B cell (primary cell): Measurements from ENCODE around the gene JMJD8. TPM values are rescaled to one million over a fixed set of nuclear protein-coding genes. Genes with fewer than 3 reads are reported as not detected.

Experiments
- ATAC-seq: fragments of 200-7000 bp; cut with Tn5 transposase; one replicate; pipeline ENCODE4 v1.10.0; 2021; ENCODE audit warnings: low read depth, mild to moderate bottlenecking, moderate number of reproducible peaks, moderate library complexity
- CTCF ChIA-PET: fragments of 350-600 bp; sonication (Branson Sonifier 250); formaldehyde crosslinking; loops from one replicate; lab custom pipeline; 2021; ENCODE audit warnings: antibody characterized with exemption, inconsistent platforms; lab: Charles Lee
- POLR2A ChIA-PET: fragments of 350-600 bp; sonication (Branson Sonifier 250); formaldehyde crosslinking; loops from one replicate; lab custom pipeline; 2021; ENCODE audit warnings: antibody characterized with exemption; lab: Charles Lee
- DNase-seq: peaks from one replicate; pipeline ENCODE4 v3.0.0; 2013
- H2AFZ ChIP-seq: 2 replicates; pipeline ENCODE4 v1.6.1; 2012; ENCODE audit warnings: mild to moderate bottlenecking, low read depth, low read length; ENCODE audit not compliant: insufficient read depth, poor library complexity, severe bottlenecking
- H3K27ac ChIP-seq, 2 donors: 1 replicate in 1 of 2; 2 replicates in 1 of 2; pipeline ENCODE4 v1.5.1; 2012 to 2013; ENCODE audit warnings: low read length in 2 of 2, mild to moderate bottlenecking in 2 of 2, moderate library complexity in 1 of 2
- H3K27me3 ChIP-seq, 4 experiments: fragments of 200-600 bp in 1 of 4; sonication (generic) in 1 of 4; replicated peaks in 1 of 4; 1 replicate in 2 of 4; 2 replicates in 2 of 4; pipeline versions ENCODE4 v1.6.1 to v1.7.0; 2013 to 2016; ENCODE audit warnings: low read length in 3 of 4, mild to moderate bottlenecking in 2 of 4, mixed read lengths in 1 of 4, moderate library complexity in 1 of 4; ENCODE audit not compliant: insufficient read depth in 4 of 4, control insufficient read depth in 3 of 4; ENCODE audit errors: control extremely low read depth in 1 of 4
- H3K36me3 ChIP-seq, 2 experiments: replicated peaks in 1 of 2; 1 replicate in 1 of 2; 2 replicates in 1 of 2; pipeline versions ENCODE4 v1.6.1 to v1.7.1; 2013; ENCODE audit warnings: low read length in 1 of 2; ENCODE audit not compliant: insufficient read depth in 2 of 2, control insufficient read depth in 1 of 2; ENCODE audit errors: control extremely low read depth in 1 of 2, extremely low read depth in 1 of 2
- H3K4me1 ChIP-seq, 2 donors: fragments of 200-600 bp in 1 of 2; sonication (generic) in 1 of 2; 1 replicate in 1 of 2; 2 replicates in 1 of 2; pipeline versions ENCODE4 v1.5.1 to v1.6.1; 2013 to 2017; ENCODE audit warnings: low read length in 2 of 2; ENCODE audit not compliant: control insufficient read depth in 2 of 2, insufficient read depth in 2 of 2
- H3K4me2 ChIP-seq: replicated peaks from 2 replicates; pipeline ENCODE3; 2012; ENCODE audit warnings: mild to moderate bottlenecking, low read depth, low read length; ENCODE audit not compliant: poor library complexity, severe bottlenecking
- H3K4me3 ChIP-seq, 5 experiments: fragments of 200-600 bp in 1 of 5; sonication (generic) in 1 of 5; 1 replicate in 3 of 5; 2 replicates in 2 of 5; pipeline versions ENCODE4 v1.5.1 to v1.7.0; 2011 to 2016; ENCODE audit warnings: low read length in 4 of 5, mild to moderate bottlenecking in 4 of 5, low read depth in 2 of 5, control low read depth in 1 of 5, moderate library complexity in 1 of 5; ENCODE audit not compliant: insufficient read depth in 1 of 5; ENCODE audit errors: control extremely low read depth in 1 of 5, extremely low read depth in 1 of 5
- H3K79me2 ChIP-seq: fragments of 200-600 bp; sonication (generic); one replicate; pipeline ENCODE4 v1.6.0; 2016; ENCODE audit warnings: low read length; ENCODE audit not compliant: control insufficient read depth, insufficient read depth
- H3K9ac ChIP-seq: fragments of 200-600 bp; sonication (generic); 2 replicates; pipeline ENCODE4 v1.6.1; 2017; ENCODE audit warnings: mild to moderate bottlenecking, low read length, moderate library complexity
- H3K9me3 ChIP-seq, 3 donors: one replicate each; pipeline versions ENCODE4 v1.6.1 to v1.7.1; 2013; ENCODE audit warnings: low read length in 2 of 3; ENCODE audit not compliant: control insufficient read depth in 2 of 3, insufficient read depth in 1 of 3; ENCODE audit errors: control extremely low read depth in 1 of 3
- H4K20me1 ChIP-seq: 2 replicates; pipeline ENCODE4 v1.6.0; 2012; ENCODE audit warnings: mild to moderate bottlenecking, low read length; ENCODE audit not compliant: insufficient read depth, control insufficient read depth, poor library complexity, severe bottlenecking
- H3K27ac Mint-ChIP-seq: one replicate; pipeline ENCODE4 v1.8.0; 2021; ENCODE audit warnings: mixed read lengths
- H3K27me3 Mint-ChIP-seq: one replicate; pipeline ENCODE4 v1.8.0; 2021; ENCODE audit warnings: mixed read lengths
- H3K4me1 Mint-ChIP-seq: one replicate; pipeline ENCODE4 v1.8.0; 2021; ENCODE audit warnings: mixed read lengths
- H3K4me3 Mint-ChIP-seq: one replicate; pipeline ENCODE4 v1.8.0; 2021; ENCODE audit warnings: mixed read lengths
- H3K9me3 Mint-ChIP-seq: one replicate; pipeline ENCODE4 v1.8.0; 2022; ENCODE audit warnings: mixed read lengths; ENCODE audit not compliant: insufficient read depth
- EZH2 ChIP-seq: IDR thresholded peaks from 2 replicates; pipeline ENCODE4 v1.6.1; 2012; ENCODE audit warnings: borderline replicate concordance, low read depth, mild to moderate bottlenecking, moderate library complexity, low read length; ENCODE audit not compliant: insufficient read depth, poor library complexity, severe bottlenecking
- WGBS: methylation state at CpG from one replicate; pipeline ENCODE4 v1.1.5; 2013; ENCODE audit warnings: missing lambda C conversion rate; ENCODE audit not compliant: insufficient coverage; 5-methylcytosine and 5-hydroxymethylcytosine counted together
- intact Hi-C: fragments of 100-400 bp; cut with micrococcal nuclease; formaldehyde crosslinking; loops from one replicate; pipeline ENCODE4 v1.10.0; 2022
- polyA plus RNA-seq: library from polyadenylated mRNA; depleted of rRNA; stranded (reverse); fragments of >200 nt; gene quantifications from 2 replicates; pipeline ENCODE4 v1.2.3, GENCODE V29; 2012
- total RNA-seq, 2 donors: library from RNA; stranded (reverse); fragments of 120-200 nt in 1 of 2; gene quantifications; 1 replicate in 1 of 2; 2 replicates in 1 of 2; pipeline versions ENCODE4 v1.2.3 to v1.2.4, GENCODE V29; 2013 to 2022
- TF ChIP-seq, protein P1 (sequence below): fragments of 200-600 bp; IDR thresholded peaks from one replicate; pipeline ENCODE4 v1.8.0; 2022; ENCODE audit warnings: antibody characterized with exemption, mild to moderate bottlenecking

Gene JMJD8
- total and polyA plus RNA-seq, 2 donors (not counting 1 experiment from before 2014, with no cell fraction given), result 46.3 to 69.3 TPM

DNA sequence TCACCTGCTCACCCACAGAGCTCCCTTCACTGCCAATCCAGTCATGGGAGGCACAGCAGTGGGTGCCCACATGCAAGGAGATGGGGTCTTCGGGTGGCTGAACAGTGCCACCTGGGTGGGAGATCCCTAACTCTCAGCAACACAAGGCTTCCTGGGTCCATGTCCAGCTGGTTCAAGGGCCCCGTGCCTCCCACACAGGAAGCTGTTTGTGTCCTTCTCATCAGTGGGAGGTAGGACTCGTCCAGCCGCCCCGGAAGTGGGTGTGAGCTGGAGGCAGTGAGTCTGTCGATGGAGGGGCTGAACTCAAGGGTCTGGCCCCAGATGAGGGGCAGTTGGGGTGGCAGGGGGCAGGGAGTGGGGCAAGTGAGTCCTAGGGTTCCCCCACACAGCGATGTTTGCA lies 19.9 kb upstream of the JMJD8 start:
- ATAC-seq (no peak), DNase-seq (no peak)
- peaks cover 33% of the 10 kb centered on the region for H3K27me3 Mint-ChIP-seq
- H4K20me1 ChIP-seq, result no peaks in the 10 kb centered on the region
- ChIA-PET CTCF (no interaction called here), POLR2A (no interaction called here)
- H3K27ac Mint-ChIP-seq, result no peak overlapping the region
- TF ChIP-seq, protein P1, sequence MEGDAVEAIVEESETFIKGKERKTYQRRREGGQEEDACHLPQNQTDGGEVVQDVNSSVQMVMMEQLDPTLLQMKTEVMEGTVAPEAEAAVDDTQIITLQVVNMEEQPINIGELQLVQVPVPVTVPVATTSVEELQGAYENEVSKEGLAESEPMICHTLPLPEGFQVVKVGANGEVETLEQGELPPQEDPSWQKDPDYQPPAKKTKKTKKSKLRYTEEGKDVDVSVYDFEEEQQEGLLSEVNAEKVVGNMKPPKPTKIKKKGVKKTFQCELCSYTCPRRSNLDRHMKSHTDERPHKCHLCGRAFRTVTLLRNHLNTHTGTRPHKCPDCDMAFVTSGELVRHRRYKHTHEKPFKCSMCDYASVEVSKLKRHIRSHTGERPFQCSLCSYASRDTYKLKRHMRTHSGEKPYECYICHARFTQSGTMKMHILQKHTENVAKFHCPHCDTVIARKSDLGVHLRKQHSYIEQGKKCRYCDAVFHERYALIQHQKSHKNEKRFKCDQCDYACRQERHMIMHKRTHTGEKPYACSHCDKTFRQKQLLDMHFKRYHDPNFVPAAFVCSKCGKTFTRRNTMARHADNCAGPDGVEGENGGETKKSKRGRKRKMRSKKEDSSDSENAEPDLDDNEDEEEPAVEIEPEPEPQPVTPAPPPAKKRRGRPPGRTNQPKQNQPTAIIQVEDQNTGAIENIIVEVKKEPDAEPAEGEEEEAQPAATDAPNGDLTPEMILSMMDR, result no peak
- no peak for TF ChIP-seq EZH2
- H3K9ac ChIP-seq, result no peak overlapping the region
- H3K4me1 Mint-ChIP-seq, result no peaks in the 10 kb centered on the region
- no peaks in the 10 kb centered on the region for H3K9me3 Mint-ChIP-seq
- H3K9me3 ChIP-seq, result peaks cover 0 to 39% (median 0%) of the 10 kb centered on the region in 3 donors
- intact Hi-C loops, result no loop called here
- peaks cover 17 to 24% of the 10 kb centered on the region in 2 donors for H3K4me1 ChIP-seq
- 49% methylated on average over 6 of the region's 7 CpGs for WGBS
- no peak overlapping the region for H2AFZ ChIP-seq
- no peak overlapping the region for H3K4me3 ChIP-seq
- no peaks in the 10 kb centered on the region for H3K79me2 ChIP-seq
- no peak overlapping the region for H3K4me2 ChIP-seq
- H3K36me3 ChIP-seq, result no peaks in the 10 kb centered on the region
- H3K27me3 ChIP-seq, result peaks cover 0 to 88% (median 41%) of the 10 kb centered on the region in 4 experiments
- no peak overlapping the region for H3K4me3 Mint-ChIP-seq
- H3K27ac ChIP-seq, result no peak overlapping the region

DNA sequence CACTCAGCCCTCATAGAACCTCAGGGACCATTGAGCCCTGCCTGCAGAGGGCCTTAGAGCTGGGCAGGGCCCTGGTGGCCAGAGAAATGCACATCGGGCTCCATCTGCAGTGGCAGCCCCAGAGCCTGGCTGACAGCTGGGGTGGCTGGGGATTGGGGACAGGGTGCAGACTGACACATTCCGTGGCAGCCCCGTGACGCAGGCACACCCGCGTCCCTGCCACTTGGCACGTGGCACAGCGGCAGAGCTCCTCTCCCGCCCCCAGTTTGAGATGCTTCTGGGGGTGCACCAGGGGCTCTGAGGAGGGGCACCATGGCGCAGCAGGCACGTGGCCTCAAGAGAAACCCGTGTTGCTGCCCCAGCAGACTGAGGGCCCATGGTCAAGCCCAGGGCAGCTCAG lies 19.3 kb upstream of the JMJD8 start:
- Histone ChIP-seq H3K79me2 (no peaks in the 10 kb centered on the region), H3K9me3 (peaks cover 0 to 40% (median 0%) of the 10 kb centered on the region in 3 donors), H3K9ac (no peak overlapping the region), H2AFZ (no peak overlapping the region), H3K4me1 (peaks cover 18 to 24% of the 10 kb centered on the region in 2 donors), H4K20me1 (no peaks in the 10 kb centered on the region), H3K27me3 (peaks cover 0 to 84% (median 37%) of the 10 kb centered on the region in 4 experiments), H3K36me3 (no peaks in the 10 kb centered on the region), H3K27ac (no peak overlapping the region), H3K4me3 (no peak overlapping the region), H3K4me2 (no peak overlapping the region)
- POLR2A ChIA-PET, result no interaction called here
- H3K9me3 Mint-ChIP-seq, result no peaks in the 10 kb centered on the region
- intact Hi-C loops, result no loop called here
- DNase-seq (no peak), ATAC-seq (no peak)
- no peaks in the 10 kb centered on the region for H3K4me1 Mint-ChIP-seq
- H3K4me3 Mint-ChIP-seq, result no peak overlapping the region
- peaks cover 29% of the 10 kb centered on the region for H3K27me3 Mint-ChIP-seq
- TF ChIP-seq EZH2, result no peak
- TF ChIP-seq, protein P1, result no peak
- 78% methylated on average over 12 of the region's 12 CpGs for WGBS
- CTCF ChIA-PET, result no interaction called here
- no peak overlapping the region for H3K27ac Mint-ChIP-seq
